ENCODE data around the gene GTF3C1. TPM values are rescaled to one million over a fixed set of nuclear protein-coding genes. Genes with fewer than 3 reads are reported as not detected.

Gene GTF3C1
- total and polyA plus RNA-seq, 10 donors = 28.8 to 68.6 (median 57.1) TPM

- Histone ChIP-seq H3K9me3 (peaks cover 0 to 15% (median 6%) of the 10 kb centered on the region in 8 donors), H3K4me1 (peaks cover 15 to 69% (median 48%) of the 10 kb centered on the region in 6 donors), H3K27ac (peak overlapping the region in 6 of 8 donors; percentile 36 to 86 (median 63)), H3K27me3 (replicated peaks in 1 of 7) (peaks cover 0 to 32% (median 10%) of the 10 kb centered on the region in 7 donors), H3K36me3 (peaks cover 0 to 40% (median 13%) of the 10 kb centered on the region in 6 donors), H3K4me3 (peak overlapping the region in 1 of 8 donors; percentile 46)
- 11 to 20% (median 16%) methylated on average over 19 to 31 of the region's 31 CpGs for WGBS, 5 donors
- TF ChIP-seq POLR2AphosphoS5 (IDR thresholded peaks at IDR 0.05) (peak; percentile 73 to 85 (median 81)), POLR2A (IDR thresholded peaks at IDR 0.05) (no peak)
- intact Hi-C loops (cut with DNase I; ENCODE audit: low total_unique reads) = loop anchor here (10.0 kb wide), 2 partner anchors 75 to 215 kb away; no protein-coding TSS in a partner anchor
- peak; percentile 90 for DNase-seq
Measured at GRCh38 chr16:27449434-27450195, 100.1 kb downstream of the GTF3C1 start.

DNA sequence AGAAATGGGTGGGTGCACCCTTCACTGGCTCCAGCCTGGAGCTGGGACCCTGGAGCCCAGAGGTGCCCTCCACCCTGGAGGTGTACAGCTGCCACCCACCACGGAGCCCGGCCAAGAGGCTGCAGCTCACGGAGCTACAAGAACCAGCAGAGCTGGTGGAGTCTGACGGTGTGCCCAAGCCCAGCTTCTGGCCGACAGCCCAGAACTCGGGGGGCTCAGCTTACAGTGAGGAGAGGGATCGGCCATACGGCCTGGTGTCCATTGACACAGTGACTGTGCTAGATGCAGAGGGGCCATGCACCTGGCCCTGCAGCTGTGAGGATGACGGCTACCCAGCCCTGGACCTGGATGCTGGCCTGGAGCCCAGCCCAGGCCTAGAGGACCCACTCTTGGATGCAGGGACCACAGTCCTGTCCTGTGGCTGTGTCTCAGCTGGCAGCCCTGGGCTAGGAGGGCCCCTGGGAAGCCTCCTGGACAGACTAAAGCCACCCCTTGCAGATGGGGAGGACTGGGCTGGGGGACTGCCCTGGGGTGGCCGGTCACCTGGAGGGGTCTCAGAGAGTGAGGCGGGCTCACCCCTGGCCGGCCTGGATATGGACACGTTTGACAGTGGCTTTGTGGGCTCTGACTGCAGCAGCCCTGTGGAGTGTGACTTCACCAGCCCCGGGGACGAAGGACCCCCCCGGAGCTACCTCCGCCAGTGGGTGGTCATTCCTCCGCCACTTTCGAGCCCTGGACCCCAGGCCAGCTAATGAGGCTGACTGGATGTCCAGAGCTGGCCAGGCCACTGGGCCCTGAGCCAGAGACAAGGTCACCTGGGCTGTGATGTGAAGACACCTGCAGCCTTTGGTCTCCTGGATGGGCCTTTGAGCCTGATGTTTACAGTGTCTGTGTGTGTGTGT, 100.9 kb downstream of the GTF3C1 start:
- peaks cover 0 to 24% (median 14%) of the 10 kb centered on the region in 8 donors for H3K9me3 ChIP-seq
- H3K36me3 ChIP-seq = peaks cover 0 to 48% (median 19%) of the 10 kb centered on the region in 6 donors
- TF ChIP-seq POLR2A (IDR thresholded peaks at IDR 0.05) (no peak), CTCF (IDR thresholded peaks at IDR 0.05 in 8 of 11, conservative IDR thresholded peaks at IDR 0.05 in 3 of 11) (no peak), POLR2AphosphoS5 (IDR thresholded peaks at IDR 0.05) (no peak)
- H3K4me3 ChIP-seq = peak overlapping the region in 1 of 8 donors; percentile 46
- peaks cover 0 to 32% (median 10%) of the 10 kb centered on the region in 7 donors for H3K27me3 ChIP-seq (replicated peaks in 1 of 7)
- WGBS, 5 donors = 85 to 97% (median 90%) methylated on average over 17 to 19 of the region's 19 CpGs
- no peak for DNase-seq
- H3K27ac ChIP-seq = peak overlapping the region in 3 of 8 donors; percentile 62 to 86 (median 66)
- peaks cover 15 to 69% (median 48%) of the 10 kb centered on the region in 6 donors for H3K4me1 ChIP-seq
- intact Hi-C loops (cut with DNase I; ENCODE audit: low total_unique reads) = no loop called here

DNA sequence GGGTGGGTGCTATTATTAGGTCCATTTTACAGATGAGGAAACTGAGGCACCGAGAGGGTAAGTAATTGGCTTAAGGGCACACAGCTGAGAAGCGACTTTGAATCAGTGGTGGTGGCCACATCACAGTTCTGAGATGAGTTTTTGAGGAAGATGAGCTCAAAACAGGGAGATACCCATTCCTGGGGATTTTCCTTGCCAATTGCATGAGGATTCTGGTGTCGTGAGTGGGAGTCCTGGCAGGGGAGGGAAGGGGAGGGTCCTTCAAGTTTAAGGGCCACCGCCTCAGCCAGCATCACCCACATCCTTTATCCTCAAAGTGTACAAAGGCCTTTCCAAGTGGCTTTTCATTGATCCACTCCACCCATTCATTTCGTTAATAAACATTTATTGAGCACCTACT, 102.4 kb downstream of the GTF3C1 start:
- no peak overlapping the region for H3K4me3 ChIP-seq
- H3K27ac ChIP-seq = peak overlapping the region in 4 of 8 donors; percentile 49 to 86 (median 60)
- peaks cover 0 to 24% (median 15%) of the 10 kb centered on the region in 8 donors for H3K9me3 ChIP-seq
- intact Hi-C loops (cut with DNase I; ENCODE audit: low total_unique reads) = no loop called here
- peaks cover 0 to 32% (median 10%) of the 10 kb centered on the region in 7 donors for H3K27me3 ChIP-seq (replicated peaks in 1 of 7)
- DNase-seq = peak; percentile 38
- H3K4me1 ChIP-seq = peaks cover 15 to 69% (median 48%) of the 10 kb centered on the region in 6 donors
- peaks cover 0 to 63% (median 19%) of the 10 kb centered on the region in 6 donors for H3K36me3 ChIP-seq
- TF ChIP-seq POLR2A (IDR thresholded peaks at IDR 0.05) (no peak), POLR2AphosphoS5 (IDR thresholded peaks at IDR 0.05) (no peak), CTCF (IDR thresholded peaks at IDR 0.05 in 8 of 11, conservative IDR thresholded peaks at IDR 0.05 in 3 of 11) (no peak)
- WGBS, 5 donors = 86 to 90% (median 87%) methylated on average over 5 of the region's 5 CpGs

DNA sequence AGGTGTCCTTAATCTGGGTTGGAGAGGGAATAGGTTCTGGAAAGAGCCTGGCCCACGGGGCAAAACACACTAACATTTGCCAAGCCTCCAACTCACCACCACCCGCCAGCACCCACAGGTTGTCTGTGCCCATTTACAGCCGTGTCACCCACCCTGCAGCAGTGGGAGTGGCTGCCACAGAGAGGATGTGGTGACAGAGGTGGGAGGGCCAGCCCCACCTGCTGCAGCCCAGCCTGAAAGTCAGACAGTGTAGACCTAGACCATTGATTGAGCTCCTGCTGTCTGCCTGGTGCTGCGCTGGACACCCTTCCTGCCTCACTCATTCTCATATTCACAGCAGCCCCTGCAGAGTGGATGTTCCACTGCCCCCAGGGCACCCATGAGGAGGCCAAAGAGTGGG, 103.0 kb downstream of the GTF3C1 start:
- peak; percentile 92 for DNase-seq
- H3K36me3 ChIP-seq = peaks cover 0 to 69% (median 19%) of the 10 kb centered on the region in 6 donors
- TF ChIP-seq POLR2A (IDR thresholded peaks at IDR 0.05) (no peak), POLR2AphosphoS5 (IDR thresholded peaks at IDR 0.05) (peak; percentile 82 to 86 (median 85))
- intact Hi-C loops (cut with DNase I; ENCODE audit: low total_unique reads) = no loop called here
- H3K9me3 ChIP-seq = peaks cover 0 to 24% (median 15%) of the 10 kb centered on the region in 8 donors
- WGBS, 5 donors = 36 to 55% (median 50%) methylated on average over 3 to 4 of the region's 4 CpGs
- H3K27me3 ChIP-seq (replicated peaks in 1 of 7) = peaks cover 0 to 32% (median 10%) of the 10 kb centered on the region in 7 donors
- H3K4me3 ChIP-seq = no peak overlapping the region
- H3K27ac ChIP-seq = peak overlapping the region in 5 of 8 donors; percentile 35 to 86 (median 58)
- H3K4me1 ChIP-seq = peaks cover 15 to 65% (median 48%) of the 10 kb centered on the region in 6 donors
